SU-DHL-6 (cell line): ENCODE results near the gene FRMD1.

Experiments used
- H2AFZ ChIP-seq: fragments of 200-600 bp; sonication (generic); 2 replicates; pipeline ENCODE4 v1.6.1; 2014; ENCODE audit warnings: low read depth, mild to moderate bottlenecking, moderate library complexity, mixed read lengths, antibody characterized with exemption, low read length; ENCODE audit not compliant: severe bottlenecking
- H3F3A ChIP-seq: fragments of 200-600 bp; shearing (Covaris generic); 2 replicates; pipeline ENCODE4 v1.6.0; 2016; ENCODE audit warnings: antibody characterized with exemption, mild to moderate bottlenecking; ENCODE audit not compliant: insufficient read depth
- H3K27ac ChIP-seq: fragments of 200-600 bp; sonication (generic); 2 replicates; pipeline ENCODE4 v1.5.1; 2016; ENCODE audit warnings: low read depth, mild to moderate bottlenecking, low read length, moderate library complexity, mixed read lengths
- H3K27me3 ChIP-seq: fragments of 200-600 bp; sonication (generic), shearing (Covaris generic); 2 replicates; pipeline ENCODE4 v1.6.0; 2014; ENCODE audit warnings: mild to moderate bottlenecking, low read length
- H3K36me3 ChIP-seq: fragments of 200-600 bp; sonication (generic); 2 replicates; pipeline ENCODE4 v1.6.1; 2014; ENCODE audit warnings: mild to moderate bottlenecking, low read length, mixed read lengths
- H3K4me2 ChIP-seq: fragments of 300-600, 200-600 bp; shearing (Covaris generic), sonication (generic); 2 replicates; pipeline ENCODE4 v1.6.0; 2014; ENCODE audit warnings: low read length, low read depth, mild to moderate bottlenecking; ENCODE audit not compliant: poor library complexity, severe bottlenecking
- H3K4me3 ChIP-seq: fragments of 200-600 bp; sonication (generic); 2 replicates; pipeline ENCODE4 v1.5.1; 2014; ENCODE audit warnings: antibody characterized with exemption, low read length, mild to moderate bottlenecking, mixed read lengths; ENCODE audit not compliant: insufficient read depth, poor library complexity, severe bottlenecking
- H3K79me2 ChIP-seq: fragments of 200-600 bp; sonication (generic); 2 replicates; pipeline ENCODE4 v1.6.1; 2014; ENCODE audit warnings: mild to moderate bottlenecking, low read length, moderate library complexity; ENCODE audit not compliant: insufficient read depth
- H3K9ac ChIP-seq: fragments of 200-600 bp; sonication (generic); 2 replicates; pipeline ENCODE4 v1.7.0; 2014; ENCODE audit warnings: mild to moderate bottlenecking, low read length
- H3K9me2 ChIP-seq: fragments of 200-600 bp; sonication (generic); replicated peaks from 2 replicates; pipeline ENCODE4 v1.6.1; 2014; ENCODE audit warnings: low read length; ENCODE audit not compliant: insufficient read depth
- H3K9me3 ChIP-seq: fragments of 200-600 bp; sonication (generic); 2 replicates; pipeline ENCODE4 v1.6.1; 2014; ENCODE audit warnings: low read length, mixed read lengths; ENCODE audit not compliant: insufficient read depth
- H4K20me1 ChIP-seq: fragments of 200-600 bp; sonication (generic); 2 replicates; pipeline ENCODE4 v1.6.1; 2014; ENCODE audit warnings: low read depth, mild to moderate bottlenecking, antibody characterized with exemption, low read length, moderate library complexity, mixed read lengths
- EZH2phosphoT487 ChIP-seq: fragments of 200-600 bp; sonication (generic), shearing (Covaris generic); conservative IDR thresholded peaks from 2 replicates; pipeline ENCODE4 v1.6.1; 2018; ENCODE audit warnings: mild to moderate bottlenecking, antibody characterized with exemption, low read length, moderate library complexity, mixed read lengths
- TF ChIP-seq, protein P1 (sequence below): fragments of 200-600 bp; sonication (generic); IDR thresholded peaks from one replicate; pipeline ENCODE4 v1.5.1; 2017; ENCODE audit warnings: antibody characterized with exemption, mild to moderate bottlenecking, low read length, moderate library complexity; ENCODE audit not compliant: insufficient read depth, poor library complexity, severe bottlenecking

Gene FRMD1

DNA sequence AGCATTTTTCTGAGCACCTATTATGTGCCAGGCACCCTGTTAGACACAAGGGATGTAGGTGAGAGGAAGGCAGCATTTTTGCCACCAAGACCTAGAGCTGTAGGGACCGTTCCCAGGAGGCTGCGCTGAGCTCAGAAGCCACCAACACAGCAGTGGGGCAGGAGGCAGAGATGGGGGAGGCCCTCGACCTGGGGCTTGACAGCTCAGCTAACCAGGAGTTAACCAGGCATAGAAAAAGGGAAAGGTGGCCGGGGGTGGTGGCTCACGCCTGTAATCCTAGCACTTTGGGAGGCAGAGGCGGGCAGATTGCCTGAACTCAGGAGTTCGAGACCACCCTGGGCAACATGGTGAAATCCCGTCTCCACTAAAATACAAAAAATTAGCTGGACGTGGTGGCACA lies 52.1 kb downstream of the FRMD1 start:
- Histone ChIP-seq H3K9ac (no peak overlapping the region), H3K4me2 (no peak overlapping the region), H3K27ac (no peak overlapping the region), H2AFZ (no peak overlapping the region), H3K36me3 (no peaks in the 10 kb centered on the region), H3K4me3 (no peak overlapping the region), H3K79me2 (no peaks in the 10 kb centered on the region), H3K9me3 (no peaks in the 10 kb centered on the region), H4K20me1 (no peaks in the 10 kb centered on the region), H3F3A (no peaks in the 10 kb centered on the region), H3K9me2 (no peaks in the 10 kb centered on the region), H3K27me3 (no peaks in the 10 kb centered on the region)
- TF ChIP-seq, protein P1, sequence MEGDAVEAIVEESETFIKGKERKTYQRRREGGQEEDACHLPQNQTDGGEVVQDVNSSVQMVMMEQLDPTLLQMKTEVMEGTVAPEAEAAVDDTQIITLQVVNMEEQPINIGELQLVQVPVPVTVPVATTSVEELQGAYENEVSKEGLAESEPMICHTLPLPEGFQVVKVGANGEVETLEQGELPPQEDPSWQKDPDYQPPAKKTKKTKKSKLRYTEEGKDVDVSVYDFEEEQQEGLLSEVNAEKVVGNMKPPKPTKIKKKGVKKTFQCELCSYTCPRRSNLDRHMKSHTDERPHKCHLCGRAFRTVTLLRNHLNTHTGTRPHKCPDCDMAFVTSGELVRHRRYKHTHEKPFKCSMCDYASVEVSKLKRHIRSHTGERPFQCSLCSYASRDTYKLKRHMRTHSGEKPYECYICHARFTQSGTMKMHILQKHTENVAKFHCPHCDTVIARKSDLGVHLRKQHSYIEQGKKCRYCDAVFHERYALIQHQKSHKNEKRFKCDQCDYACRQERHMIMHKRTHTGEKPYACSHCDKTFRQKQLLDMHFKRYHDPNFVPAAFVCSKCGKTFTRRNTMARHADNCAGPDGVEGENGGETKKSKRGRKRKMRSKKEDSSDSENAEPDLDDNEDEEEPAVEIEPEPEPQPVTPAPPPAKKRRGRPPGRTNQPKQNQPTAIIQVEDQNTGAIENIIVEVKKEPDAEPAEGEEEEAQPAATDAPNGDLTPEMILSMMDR = no peak
- no peak for TF ChIP-seq EZH2phosphoT487

DNA sequence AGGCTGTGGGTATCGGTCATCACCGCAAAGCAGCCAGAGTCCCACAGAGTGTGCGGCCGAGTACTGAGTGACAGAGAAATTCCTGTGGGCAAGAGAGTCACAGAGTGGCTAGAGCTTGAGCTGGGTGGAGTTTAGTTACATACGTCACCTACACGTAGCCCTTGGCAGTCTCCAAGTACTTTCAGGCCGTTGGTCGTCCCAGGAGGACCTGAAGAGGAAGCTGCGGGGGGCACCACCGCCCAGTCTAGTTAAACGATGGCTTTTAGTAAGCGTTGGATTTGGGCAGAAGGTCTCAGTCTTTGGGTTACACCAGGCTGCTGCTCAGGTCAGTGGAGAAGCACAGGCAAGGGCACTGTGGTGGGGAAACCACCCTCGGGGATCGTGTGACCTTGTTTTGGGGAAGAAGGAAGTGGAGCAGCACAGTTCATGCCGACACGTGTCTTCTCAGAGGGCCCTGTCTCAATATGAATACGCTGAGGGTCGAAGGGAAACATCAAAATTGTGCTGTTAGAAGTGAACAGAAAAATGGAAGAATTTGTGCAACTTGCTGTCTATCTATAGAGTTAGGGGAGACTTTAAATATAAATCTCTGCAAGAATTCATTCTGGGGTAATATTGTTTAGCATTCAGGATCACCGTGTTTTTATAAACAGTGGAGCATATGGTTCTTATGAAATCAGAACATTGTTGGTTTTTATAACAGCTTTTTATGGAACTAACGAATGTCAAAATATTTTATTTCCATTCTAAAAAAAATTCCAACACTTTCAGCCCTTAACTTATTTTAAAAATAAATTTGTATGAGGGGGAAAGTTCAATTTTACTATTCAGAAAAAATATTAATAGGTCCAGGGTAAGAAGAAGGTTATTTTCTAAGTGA lies 52.9 kb downstream of the FRMD1 start:
- H3K9me3 ChIP-seq = no peaks in the 10 kb centered on the region
- no peak overlapping the region for H3K9ac ChIP-seq
- no peaks in the 10 kb centered on the region for H4K20me1 ChIP-seq
- no peak overlapping the region for H3K27ac ChIP-seq
- H3K4me2 ChIP-seq = no peak overlapping the region
- no peaks in the 10 kb centered on the region for H3K36me3 ChIP-seq
- TF ChIP-seq, protein P1 = no peak
- TF ChIP-seq EZH2phosphoT487 = no peak
- H3K9me2 ChIP-seq = no peaks in the 10 kb centered on the region
- H3K4me3 ChIP-seq = no peak overlapping the region
- no peaks in the 10 kb centered on the region for H3F3A ChIP-seq
- no peaks in the 10 kb centered on the region for H3K79me2 ChIP-seq
- no peak overlapping the region for H2AFZ ChIP-seq
- H3K27me3 ChIP-seq = no peaks in the 10 kb centered on the region

DNA sequence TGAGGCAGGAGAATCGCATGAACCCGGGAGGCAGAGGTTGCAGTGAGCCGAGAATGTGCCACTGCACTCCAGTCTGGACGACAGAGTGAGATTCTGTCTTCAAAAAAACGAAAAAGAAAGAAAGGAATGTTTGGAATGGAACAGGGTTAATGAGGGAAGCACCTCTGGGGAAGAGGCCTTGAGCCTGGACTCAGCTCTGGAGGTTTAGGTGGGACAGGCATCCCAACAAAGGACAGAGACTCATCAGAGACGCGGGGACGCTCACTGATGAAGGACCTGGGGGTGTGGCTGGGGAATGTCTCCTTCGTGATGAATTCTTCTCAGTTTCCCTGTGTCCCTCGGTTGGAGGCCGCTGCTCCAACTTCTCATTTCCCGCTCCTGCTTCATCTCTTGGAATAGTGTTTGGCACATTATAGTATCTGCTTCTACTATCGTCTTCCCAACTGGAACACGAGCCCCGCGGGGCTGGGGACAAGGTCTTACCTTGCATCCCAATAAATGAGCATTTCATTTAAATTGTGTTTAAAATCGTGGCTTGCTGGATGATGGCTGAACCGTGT lies 54.0 kb downstream of the FRMD1 start:
- H4K20me1 ChIP-seq = no peaks in the 10 kb centered on the region
- H3K27me3 ChIP-seq = no peaks in the 10 kb centered on the region
- H2AFZ ChIP-seq = no peak overlapping the region
- H3K36me3 ChIP-seq = no peaks in the 10 kb centered on the region
- no peaks in the 10 kb centered on the region for H3F3A ChIP-seq
- no peaks in the 10 kb centered on the region for H3K9me3 ChIP-seq
- TF ChIP-seq, protein P1 = no peak
- no peak for TF ChIP-seq EZH2phosphoT487
- no peak overlapping the region for H3K4me2 ChIP-seq
- H3K9me2 ChIP-seq = no peaks in the 10 kb centered on the region
- H3K79me2 ChIP-seq = no peaks in the 10 kb centered on the region
- H3K9ac ChIP-seq = no peak overlapping the region
- no peak overlapping the region for H3K27ac ChIP-seq
- no peak overlapping the region for H3K4me3 ChIP-seq
